ENCODE data around the gene ZNF407. TPM values are rescaled to one million over a fixed set of nuclear protein-coding genes. Genes with fewer than 3 reads are reported as not detected.

ZNF407 gene
- total RNA-seq, 1 donor from 2014 or later = 22.9 TPM

DNA sequence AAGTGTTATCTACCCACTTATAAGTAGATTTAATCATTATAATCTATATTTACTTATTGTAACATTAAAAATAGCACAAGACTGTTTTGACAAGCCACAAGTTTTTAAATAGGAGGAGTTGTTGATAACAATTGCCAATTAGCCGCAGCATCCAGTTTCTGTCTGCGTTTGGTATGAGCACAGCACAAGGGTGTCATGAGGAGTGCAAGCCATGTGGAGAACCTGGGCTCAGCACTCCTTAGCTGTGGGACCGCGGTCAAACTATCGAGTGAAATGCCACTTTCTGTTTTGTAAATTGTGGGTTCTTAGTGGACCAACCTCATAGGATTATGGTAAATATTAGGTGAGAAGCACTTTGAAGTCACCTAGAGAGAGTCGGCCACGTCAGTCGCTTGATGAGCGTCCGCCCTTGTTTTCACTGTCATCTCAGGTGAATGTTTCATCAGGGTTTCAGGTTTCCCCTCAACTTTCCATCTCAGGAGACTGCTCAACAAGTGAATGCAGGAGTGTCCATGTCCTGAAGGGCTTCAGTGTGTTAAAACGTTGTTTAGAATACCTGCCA is 294.5 kb downstream of the ZNF407 start:
- ATAC-seq (no peak), DNase-seq (ENCODE audit: low spot score) (no peak)
- intact Hi-C loops (cut with DNase I) = no loop called here

DNA sequence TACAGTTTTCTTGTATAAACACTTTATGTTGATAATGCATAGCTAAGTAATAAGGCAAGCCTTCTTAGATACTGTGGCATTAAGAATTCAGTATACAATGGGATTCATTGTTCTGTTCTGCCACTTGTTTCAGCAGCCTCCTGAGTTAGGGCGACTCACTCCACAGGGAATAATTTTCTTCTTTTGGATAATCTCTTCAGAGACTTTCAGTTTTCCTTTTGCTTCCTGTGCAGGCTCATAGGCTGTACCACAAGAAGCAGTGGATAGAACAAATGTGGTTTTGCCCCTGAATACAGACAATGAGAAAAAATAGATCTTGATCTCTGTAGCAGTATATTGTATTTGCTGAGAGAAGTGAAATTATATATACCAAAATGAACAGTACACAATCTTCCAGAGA is 298.0 kb downstream of the ZNF407 start:
- ATAC-seq (peak; percentile 69), DNase-seq (ENCODE audit: low spot score) (no peak)
- intact Hi-C loops (cut with DNase I) = no loop called here

DNA sequence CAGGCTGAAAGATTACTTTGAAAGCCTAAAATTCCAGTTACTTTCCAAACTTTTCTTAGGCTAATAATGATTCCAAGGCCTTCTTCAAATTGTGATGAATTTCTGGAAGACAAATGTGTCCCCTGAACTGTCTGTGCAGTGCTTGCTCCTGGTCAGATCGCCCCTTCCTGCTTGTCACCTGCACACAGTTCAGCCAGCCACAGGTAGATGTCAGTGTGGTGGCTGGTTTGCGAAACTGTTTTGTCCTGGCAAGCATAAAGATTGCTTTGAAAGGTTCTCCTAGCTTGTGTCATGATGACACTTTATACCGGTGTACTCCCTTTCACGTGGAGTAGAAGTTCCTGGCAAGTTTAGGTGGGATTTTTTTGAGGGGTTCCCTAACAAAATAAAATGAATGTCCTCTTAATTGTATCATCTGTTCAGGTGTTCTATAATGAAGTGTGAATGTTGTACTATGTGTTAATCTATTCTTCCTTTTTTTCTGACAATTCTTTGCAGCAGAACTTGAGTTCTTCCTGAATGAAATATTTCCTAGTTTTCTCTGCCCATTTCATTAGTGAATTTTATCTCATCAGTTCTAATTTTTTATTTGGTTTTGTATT is 298.8 kb downstream of the ZNF407 start:
- ATAC-seq (peak; percentile 14), DNase-seq (ENCODE audit: low spot score) (no peak)
- intact Hi-C loops (cut with DNase I) = no loop called here

DNA sequence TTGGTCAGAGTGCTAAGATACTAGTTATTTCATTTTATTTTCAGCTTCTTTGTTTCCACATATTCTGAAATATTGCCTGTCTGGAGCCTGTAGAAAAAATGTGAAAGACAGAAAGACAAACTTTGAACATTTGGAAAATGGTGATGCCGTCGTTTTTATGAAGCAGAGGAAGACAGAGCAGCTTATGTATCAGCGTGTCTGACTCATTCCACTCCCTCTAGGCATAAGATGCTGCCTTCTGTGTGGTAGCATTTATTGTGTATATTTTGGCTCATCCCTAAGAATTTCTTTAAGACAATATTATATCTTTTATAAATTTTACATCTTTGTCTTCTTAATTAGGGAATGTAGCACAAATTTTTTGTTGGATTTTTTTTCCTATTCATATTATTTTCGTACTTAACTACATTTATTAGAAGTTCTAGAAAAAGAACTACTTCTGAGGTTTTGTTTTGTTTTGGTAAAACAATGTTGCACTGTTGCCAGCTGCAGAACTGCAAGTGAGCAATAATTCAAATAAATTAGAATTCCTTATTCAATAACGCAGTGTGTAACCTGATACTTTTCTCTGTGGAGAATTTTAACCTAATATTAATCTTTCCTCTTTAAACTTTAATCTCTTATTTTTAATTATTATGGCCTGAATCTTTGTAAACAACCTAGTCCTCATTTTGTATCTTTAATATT is 300.4 kb downstream of the ZNF407 start:
- intact Hi-C loops (cut with DNase I) = no loop called here
- no peak for ATAC-seq

DNA sequence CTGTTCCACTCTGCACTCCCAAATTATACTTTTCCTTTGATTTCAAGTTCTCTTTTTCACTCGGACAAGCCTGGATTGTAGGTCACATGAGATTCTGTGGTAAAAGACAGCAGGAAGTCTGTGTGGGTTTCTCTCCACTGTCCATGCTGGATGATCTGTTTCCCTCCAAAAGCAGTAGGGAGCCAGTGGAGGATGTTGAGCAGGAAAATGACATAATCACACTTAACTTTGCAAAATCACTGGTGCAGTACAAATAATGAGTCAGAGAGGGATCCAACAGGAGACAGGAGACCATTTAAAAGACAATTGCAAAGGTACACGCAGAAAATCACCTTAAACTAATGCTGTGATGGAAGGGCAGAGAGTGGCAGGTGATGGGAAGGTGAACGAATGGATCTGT is 301.3 kb downstream of the ZNF407 start:
- DNase-seq (ENCODE audit: low spot score) (no peak), ATAC-seq (peak; percentile 70)
- intact Hi-C loops (cut with DNase I) = no loop called here

More for the DNA sequence above, 300.4 kb downstream of the ZNF407 start:
- DNase-seq (ENCODE audit: low spot score) = no peak

DNA sequence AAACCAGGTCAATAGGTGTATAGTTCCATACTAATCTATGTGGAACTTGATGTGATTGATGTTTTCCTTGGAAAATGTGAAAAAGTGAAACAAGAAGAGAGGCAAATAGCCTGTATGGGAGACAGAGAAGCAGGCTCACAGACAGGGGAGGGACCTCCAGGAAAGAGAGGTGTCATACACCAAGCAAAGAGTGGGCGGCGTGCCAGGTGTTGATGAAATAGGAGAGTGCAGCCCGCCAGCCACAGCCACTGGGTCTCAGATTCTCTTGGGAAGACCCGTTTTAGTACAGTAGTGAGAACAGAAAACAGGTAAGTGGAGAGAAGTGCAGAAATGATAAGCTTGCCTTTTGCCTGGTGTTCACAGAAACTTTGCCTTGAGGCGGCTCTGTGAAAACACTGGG is 301.9 kb downstream of the ZNF407 start:
- ATAC-seq = no peak
- peak; percentile 69 for DNase-seq (ENCODE audit: low spot score)
- intact Hi-C loops (cut with DNase I) = no loop called here

DNA sequence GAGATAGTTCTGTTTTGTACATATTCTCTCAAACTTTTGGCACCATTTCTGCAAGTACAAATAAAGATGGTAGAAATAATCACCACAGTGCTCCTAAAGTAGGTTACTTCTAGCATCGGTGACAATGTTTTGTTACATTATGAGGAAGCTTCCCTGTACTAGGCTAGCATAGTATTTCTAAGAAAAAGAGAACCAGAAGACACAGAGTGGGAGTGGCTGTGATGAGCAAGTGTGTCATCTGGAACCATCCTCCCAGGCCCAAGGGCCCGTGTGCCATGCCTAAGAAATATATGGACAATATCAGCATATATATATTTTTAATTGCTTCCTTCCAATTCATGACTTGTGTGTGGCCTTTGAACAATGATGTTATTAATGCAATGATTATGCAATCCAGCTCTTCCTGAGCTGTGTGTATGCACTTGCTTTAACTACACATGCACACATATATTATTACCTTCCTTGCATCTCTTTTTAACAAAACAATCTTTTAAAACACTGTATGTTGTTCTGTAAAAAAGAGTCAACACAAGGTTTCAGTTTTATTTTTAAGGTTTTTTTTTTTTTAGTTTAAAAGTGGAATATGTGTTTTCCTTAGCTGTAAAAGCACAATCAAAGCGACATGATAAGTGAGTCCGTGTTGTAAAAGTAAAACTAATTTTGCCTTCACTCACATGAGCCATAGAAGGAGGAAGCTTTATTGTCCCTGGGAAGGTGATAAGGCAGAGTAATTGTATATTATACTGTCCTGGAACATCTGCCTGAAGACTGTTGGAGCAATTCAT is 303.9 kb downstream of the ZNF407 start:
- DNase-seq (ENCODE audit: low spot score) (no peak), ATAC-seq (no peak)
- intact Hi-C loops (cut with DNase I) = no loop called here

DNA sequence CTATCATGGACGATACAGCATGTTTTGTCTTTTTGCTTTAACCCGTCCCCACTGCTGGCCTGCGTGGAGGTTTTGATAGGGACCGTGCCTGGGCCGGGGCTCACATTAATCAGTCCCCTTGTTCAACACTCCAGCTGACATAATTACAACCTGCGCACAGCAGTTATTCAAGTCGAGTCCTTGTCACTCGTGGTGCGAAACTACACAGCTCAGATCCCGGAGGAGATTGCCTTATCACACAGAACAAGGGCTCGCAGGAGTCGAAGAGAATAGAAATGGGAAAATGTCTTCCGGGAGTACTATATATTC is 304.4 kb downstream of the ZNF407 start:
- intact Hi-C loops (cut with DNase I) = no loop called here
- no peak for DNase-seq (ENCODE audit: low spot score)
- ATAC-seq = no peak

DNA sequence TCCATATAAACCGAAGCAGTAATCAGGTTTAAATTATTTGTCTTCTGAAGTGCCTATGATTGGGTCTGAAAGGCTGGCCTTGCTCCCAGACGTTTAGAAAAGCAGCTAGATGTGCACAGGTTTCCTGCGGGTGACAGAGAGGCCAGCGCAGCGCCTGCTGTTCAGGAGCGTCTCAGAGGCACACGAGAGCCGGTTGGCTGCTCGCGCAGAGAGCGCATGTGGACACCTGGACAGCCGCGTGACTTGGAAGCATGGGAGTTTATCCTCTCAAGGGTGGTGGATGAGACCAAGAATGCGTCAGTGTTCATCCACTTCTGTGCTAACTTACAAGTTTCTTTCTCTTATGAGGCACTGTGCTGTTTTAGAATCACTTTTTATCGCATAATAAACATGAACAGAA is 307.6 kb downstream of the ZNF407 start:
- intact Hi-C loops (cut with DNase I) = no loop called here
- ATAC-seq (no peak), DNase-seq (ENCODE audit: low spot score) (no peak)

DNA sequence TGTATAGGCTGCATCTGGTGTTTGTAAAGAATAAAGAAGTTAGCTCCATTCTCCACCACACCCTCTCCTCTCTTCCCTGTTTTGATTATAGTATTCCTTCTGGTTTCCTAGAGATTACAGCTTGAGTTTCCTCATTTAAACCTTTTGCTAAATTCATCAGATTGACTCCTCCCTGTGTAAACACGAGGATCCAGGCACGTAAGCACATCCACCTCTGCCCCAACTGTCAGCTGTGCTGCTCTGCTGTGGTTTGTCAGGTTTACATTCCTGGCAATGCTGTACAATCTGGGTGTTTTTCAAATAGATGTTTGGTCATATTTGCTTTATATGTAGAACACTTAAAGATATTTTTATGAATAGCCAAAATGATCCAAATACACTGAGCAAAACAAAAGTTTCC is 308.5 kb downstream of the ZNF407 start:
- no peak for DNase-seq (ENCODE audit: low spot score)
- intact Hi-C loops (cut with DNase I) = no loop called here
- ATAC-seq = no peak

DNA sequence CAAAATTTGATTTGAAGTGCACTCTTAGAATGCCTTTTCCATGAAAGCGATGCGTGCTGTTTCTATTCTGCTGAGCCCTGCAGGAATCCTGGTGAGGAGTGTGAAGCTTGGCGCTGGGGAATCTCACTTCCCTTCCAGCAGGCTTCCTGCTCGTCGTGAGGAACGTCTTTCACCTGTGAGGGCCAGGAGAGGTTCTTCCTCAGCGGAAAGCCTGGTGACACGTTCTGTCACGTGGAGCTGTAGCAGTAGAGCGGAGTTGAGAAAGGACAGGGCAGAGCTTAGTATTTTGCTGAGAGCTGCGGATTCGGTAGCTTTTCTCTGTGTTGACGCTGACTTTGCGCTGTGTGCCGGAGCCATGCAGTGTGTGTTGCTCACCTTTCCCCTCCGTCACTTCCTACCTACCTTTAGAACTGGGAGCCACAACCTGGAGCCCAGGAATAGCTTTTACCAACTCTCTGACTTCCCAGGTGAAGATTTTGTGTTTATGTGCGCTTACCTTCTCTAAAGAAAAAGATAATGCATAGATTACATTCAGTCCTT is 316.5 kb downstream of the ZNF407 start:
- ATAC-seq (no peak), DNase-seq (ENCODE audit: low spot score) (no peak)
- intact Hi-C loops (cut with DNase I) = no loop called here

DNA sequence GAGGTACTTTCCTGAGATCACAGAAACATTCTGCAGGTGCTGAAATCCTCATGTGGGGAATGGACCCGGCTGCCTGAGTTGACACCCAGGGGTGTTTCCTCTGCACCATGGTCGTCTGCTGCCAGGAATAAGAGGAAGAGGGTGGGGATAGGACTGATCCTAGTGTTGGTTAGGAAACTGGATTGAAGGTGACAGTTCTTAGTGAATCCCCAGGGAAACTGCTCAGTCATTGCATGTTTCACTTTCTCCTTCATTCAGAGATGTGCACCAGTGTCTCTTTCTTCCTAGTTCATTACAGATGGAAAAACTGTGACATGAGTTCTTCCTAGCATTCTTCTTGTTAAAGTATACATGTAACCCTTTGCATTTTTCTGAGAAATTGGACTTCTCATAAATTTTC is 317.0 kb downstream of the ZNF407 start:
- ATAC-seq = no peak

DNA sequence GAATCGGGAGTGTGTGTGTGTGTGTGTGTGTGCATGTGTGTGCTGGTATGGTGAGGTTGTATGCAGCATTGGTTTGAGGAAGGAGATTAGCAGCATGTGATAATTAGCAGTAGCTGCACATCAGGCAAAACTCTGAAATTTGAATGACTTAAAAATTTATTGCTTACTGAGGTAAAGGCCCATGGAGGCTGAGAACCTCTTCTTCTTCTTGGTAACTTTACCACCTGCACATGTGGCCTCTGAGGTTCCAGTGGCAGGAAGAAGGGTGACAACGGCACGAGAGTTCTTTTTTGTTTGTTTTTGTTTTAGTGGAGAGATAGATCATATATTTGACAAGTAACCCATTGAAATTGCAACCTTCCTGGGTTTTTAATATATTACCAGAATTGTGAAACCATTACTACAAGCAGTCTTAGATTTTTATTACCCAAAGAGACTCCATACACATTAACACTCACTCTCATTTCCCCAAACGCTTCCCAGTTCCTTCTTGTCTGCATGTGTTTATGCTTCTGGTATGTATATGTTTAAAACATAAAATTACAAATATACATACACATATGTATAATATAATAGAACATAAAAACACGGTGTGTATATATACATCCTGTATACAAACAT is 319.2 kb downstream of the ZNF407 start:
- intact Hi-C loops (cut with DNase I) = no loop called here
- DNase-seq (ENCODE audit: low spot score) (no peak), ATAC-seq (no peak)

More for the DNA sequence above, 317.0 kb downstream of the ZNF407 start:
- intact Hi-C loops (cut with DNase I) = no loop called here
- no peak for DNase-seq (ENCODE audit: low spot score)

DNA sequence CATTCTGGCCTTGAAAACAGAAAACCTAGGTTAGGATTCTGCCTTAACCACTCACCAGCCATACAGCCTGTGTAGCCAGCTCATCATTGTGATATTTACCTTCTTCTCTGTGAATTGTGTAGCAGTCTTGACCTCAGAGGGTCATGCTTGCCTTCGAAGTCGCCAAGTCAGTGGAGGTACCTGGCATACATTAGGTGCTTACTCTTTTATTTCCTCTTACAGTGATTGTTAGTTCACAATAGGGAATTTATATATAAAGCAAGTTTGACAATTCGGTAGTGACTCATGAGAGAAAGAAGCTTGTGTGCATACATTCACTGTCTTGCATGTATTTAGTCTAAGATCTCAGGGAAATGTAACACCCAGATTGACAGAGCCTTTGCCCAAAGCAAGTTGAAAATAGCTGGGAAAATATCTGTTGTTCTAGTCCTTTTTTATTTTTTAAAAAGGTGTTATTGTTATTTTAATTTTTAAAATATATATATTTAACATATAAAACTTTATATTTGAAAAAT is 320.7 kb downstream of the ZNF407 start:
- DNase-seq (ENCODE audit: low spot score) (no peak), ATAC-seq (no peak)
- intact Hi-C loops (cut with DNase I) = no loop called here

DNA sequence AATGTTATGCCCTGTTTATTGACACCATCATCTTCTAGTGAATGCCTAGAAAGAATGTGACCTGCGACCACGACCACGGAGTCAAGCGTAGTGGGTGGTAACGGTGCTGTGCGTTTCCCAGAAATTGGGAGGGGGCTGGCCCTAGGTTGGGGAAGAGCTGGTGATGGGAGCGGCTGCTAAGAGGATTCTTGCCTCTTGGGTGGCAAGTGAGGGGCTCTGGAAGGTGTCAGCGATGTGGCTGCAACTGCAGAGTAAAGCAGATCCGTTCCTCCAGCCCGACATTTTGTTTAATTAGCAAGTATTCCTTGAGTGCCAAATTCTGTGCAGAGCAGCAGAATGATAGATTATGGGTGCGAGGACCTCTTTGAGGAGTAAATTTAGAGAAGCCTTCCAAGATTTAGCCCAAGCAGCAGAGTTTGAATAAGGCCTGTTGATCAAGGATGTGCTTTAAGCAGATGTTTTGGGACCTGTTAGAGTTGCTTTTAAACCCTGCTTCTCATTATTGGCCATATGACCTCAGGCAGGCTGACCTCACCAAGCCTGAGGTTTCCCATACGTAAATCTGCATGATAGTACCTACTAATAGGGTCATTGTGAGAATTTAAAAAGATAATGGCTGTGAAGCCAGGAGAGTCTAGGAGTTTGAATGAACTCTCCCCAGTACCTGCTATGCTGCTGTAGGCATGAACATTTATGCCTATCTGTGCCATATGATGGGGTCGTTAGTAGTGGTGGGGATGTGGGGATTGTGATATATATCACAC is 323.6 kb downstream of the ZNF407 start:
- DNase-seq (ENCODE audit: low spot score) (no peak), ATAC-seq (no peak)
- intact Hi-C loops (cut with DNase I) = no loop called here

DNA sequence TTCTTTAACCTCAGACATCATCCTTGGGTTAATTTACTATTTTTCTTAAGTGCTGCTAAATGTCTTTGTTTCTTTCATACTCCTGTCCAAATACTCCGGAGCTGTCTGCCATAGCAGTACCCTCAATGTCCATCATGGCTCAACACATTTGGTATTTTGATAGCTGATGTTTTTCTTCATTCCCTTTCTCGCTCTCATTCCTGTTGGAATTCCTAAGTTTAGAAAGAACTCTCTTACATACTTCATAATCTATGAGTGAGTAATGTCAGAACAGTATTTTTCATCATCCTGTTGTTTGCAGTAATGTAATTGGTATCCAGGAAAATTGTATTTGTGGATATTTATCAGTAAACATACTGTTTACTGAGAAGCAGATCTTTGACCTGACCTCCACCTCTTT is 328.4 kb downstream of the ZNF407 start:
- ATAC-seq (no peak), DNase-seq (ENCODE audit: low spot score) (no peak)
- intact Hi-C loops (cut with DNase I) = no loop called here

DNA sequence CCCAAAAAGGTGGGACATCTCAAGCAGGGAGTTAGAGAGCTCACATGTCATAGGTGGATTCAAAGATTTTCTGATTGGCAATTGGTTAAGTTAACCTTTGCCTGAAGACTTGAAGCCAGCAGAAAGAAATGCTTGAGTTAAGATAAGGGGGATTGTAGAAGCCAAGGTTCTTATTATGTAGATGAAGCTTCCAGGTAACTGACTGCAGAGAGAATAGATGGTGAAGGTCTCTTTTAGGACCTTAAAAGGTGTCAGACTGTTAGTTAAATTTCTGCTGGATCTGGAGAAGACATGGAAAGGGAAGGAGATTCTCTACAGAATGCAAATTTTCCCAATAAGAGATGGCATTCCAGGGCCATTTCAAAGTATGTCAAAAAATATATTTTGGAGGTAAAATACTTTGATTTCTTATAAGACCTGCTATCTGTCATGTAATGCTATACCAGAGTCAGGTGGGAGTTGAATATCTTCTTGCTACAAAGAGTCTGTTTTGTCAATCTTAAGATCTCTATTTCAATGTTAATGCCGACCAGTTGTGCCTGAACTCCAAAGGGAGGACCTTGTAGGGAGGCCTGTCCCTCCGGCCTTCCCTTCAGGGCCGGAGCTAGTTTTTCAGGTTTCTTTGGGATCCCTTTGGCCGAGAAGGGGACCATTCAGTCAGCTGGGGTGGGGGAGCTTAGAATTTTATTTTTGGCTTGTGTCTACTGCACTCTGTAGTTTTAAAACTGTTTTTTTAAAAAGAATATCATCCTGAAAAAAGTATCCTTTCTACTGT is 330.7 kb downstream of the ZNF407 start:
- ATAC-seq = no peak
- intact Hi-C loops (cut with DNase I) = no loop called here
- no peak for DNase-seq (ENCODE audit: low spot score)

DNA sequence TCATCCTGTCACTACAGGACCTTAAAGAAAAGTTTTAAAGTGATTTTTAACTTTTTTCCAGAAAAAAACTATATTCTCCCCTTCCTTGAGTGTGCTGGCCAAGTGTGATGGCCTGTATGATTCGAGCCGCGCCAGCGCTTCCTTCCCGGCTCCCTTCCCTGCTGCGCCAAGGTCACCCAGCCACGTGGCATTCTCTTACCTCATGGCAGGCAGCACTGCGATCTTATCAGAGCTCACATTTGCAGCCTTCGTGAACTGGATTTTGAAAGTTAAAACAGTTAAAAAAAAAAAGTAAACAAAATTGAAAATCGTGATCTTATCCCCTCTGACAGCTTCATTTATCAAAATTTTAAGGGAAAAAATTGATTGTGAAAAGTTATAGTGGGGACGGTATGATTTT is 331.4 kb downstream of the ZNF407 start:
- DNase-seq (ENCODE audit: low spot score) (no peak), ATAC-seq (no peak)
- intact Hi-C loops (cut with DNase I) = no loop called here
